ENCODE measurements around the gene RNF151. TPM values are rescaled to one million over a fixed set of nuclear protein-coding genes. Genes with fewer than 3 reads are reported as not detected.

RNF151 gene
- total RNA-seq, 1 experiment from 2014 or later, result not detected

- DNase-seq (ENCODE audit: low read depth, low spot score) (no peak), ATAC-seq (no peak)
- in situ Hi-C loops (cut with HindIII; ENCODE audit: low pct_unique_long_range_greater_than_20kb, low sequenced_read_pairs) (no loop called here), intact Hi-C loops (cut with micrococcal nuclease; ENCODE audit: unreplicated experiment) (no loop called here)
- H3K27me3 ChIP-seq (ENCODE audit: control insufficient read depth, insufficient read depth, low read length), result no peaks in the 10 kb centered on the region
- ChIA-PET POLR2A (interaction anchor here (0.6 kb wide), 1 partner anchor 166 kb away, joined by 3 read pairs; no protein-coding TSS in a partner anchor), CTCF (no interaction called here)
- H3K9me3 ChIP-seq (ENCODE audit: control insufficient read depth, insufficient read depth, low read depth, low read length), result no peaks in the 10 kb centered on the region
- peak overlapping the region; percentile 92 for H3K27ac ChIP-seq (ENCODE audit: low read length)
- BruUV-seq (replicated peaks), result no TSS peak
- TF ChIP-seq POLR2AphosphoS5 (IDR thresholded peaks at IDR 0.05; ENCODE audit: low read depth, low read length) (no peak), REST (IDR thresholded peaks at IDR 0.05; ENCODE audit: insufficient read depth in 1 of 2, low read depth in 2 of 2, low read length in 1 of 2) (no peak)
- H3K4me1 ChIP-seq (ENCODE audit: control insufficient read depth, insufficient read depth, low read length), result peaks cover 48% of the 10 kb centered on the region
- H3K4me3 ChIP-seq (ENCODE audit: low read depth in 2 of 2, low read length in 2 of 2), result peak overlapping the region; percentile 73 to 76
- H3K36me3 ChIP-seq (ENCODE audit: control insufficient read depth, insufficient read depth, low read length), result peaks cover 9% of the 10 kb centered on the region; the same call in 1 of the 2 replicates
These were observed 19.0 kb downstream of the RNF151 start for GRCh38 chr16:1985466-1986150.

- H3K4me3 ChIP-seq (ENCODE audit: low read depth in 2 of 2, low read length in 2 of 2), result no peak overlapping the region
- ChIA-PET POLR2A (interaction anchor here (0.8 kb wide), 1 partner anchor 9 kb away, joined by 3 read pairs; no protein-coding TSS in a partner anchor), CTCF (interaction anchor here (0.6 kb wide), 1 partner anchor 69 kb away, joined by 4 read pairs; no protein-coding TSS in a partner anchor)
- H3K27ac ChIP-seq (ENCODE audit: low read length), result no peak overlapping the region
- intact Hi-C loops (cut with micrococcal nuclease; ENCODE audit: unreplicated experiment), result no loop called here
- H3K9me3 ChIP-seq (ENCODE audit: control insufficient read depth, insufficient read depth, low read depth, low read length), result no peaks in the 10 kb centered on the region
- TF ChIP-seq CTCF (IDR thresholded peaks at IDR 0.05) (no peak), REST (IDR thresholded peaks at IDR 0.05; ENCODE audit: insufficient read depth in 1 of 2, low read depth in 2 of 2, low read length in 1 of 2) (no peak), POLR2AphosphoS5 (IDR thresholded peaks at IDR 0.05; ENCODE audit: low read depth, low read length) (no peak)
- H3K4me1 ChIP-seq (ENCODE audit: control insufficient read depth, insufficient read depth, low read length), result peaks cover 37% of the 10 kb centered on the region
- DNase-seq (ENCODE audit: low read depth, low spot score), result no peak
- in situ Hi-C loops (cut with HindIII; ENCODE audit: low pct_unique_long_range_greater_than_20kb, low sequenced_read_pairs), result no loop called here
- no peaks in the 10 kb centered on the region for H3K27me3 ChIP-seq (ENCODE audit: control insufficient read depth, insufficient read depth, low read length)
- no TSS peak for BruUV-seq (replicated peaks)
- no peak for ATAC-seq
- peaks cover 9% of the 10 kb centered on the region; the same call in 1 of the 2 replicates for H3K36me3 ChIP-seq (ENCODE audit: control insufficient read depth, insufficient read depth, low read length)
These were observed 20.5 kb downstream of the RNF151 start for GRCh38 chr16:1987198-1987597.

Measured in Panc1 (cell line).